COR-L47 (cell line): Measurements from ENCODE around the gene KCNQ1.
A peak's percentile ranks its signal among the peaks of the same experiment; 100 is the strongest.

ENCODE experiments used
- DNase-seq: peaks from one replicate; lab custom pipeline; 2025; lab: John Stamatoyannopoulos, UW

Gene KCNQ1

DNA sequence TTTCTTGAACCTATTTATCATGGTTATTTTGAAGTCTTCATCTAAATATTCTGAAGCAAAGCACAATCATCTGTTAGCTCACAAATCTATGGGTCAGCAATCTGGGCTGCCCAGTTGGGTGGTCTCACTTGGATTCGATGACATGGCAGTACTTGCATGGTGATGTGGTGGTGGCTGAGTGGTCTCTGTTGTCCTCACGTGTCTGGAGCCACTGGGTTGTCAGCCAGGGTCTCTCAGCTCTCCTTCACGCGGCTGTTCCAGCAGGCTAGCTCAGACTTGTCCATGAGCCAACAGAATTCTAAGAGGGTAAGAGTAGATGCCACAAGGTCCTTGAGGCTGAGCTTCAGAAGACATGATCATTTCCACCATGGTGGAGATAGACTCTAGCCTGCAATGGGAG, 321.4 kb downstream of the KCNQ1 start:
- DNase-seq, result no peak

DNA sequence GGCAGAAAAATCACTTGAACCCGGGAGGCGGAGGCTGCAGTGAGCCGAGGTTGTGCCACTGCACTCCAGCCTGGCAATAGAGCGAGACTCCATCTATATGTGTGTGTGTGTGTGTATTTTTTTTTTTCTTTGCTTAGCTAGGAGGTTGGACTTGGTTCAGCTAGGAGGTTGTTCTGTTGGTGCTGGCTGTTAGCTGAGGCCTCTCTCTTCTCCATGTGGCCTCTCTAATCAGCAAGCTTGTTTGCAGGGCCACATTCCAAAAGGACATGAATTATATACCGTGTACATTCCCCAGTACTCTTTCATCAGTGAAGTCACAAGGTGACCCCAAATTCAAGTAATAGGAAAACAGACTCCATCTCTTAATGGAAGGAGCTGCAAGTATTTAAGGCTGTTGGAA, 322.3 kb downstream of the KCNQ1 start:
- no peak for DNase-seq

DNA sequence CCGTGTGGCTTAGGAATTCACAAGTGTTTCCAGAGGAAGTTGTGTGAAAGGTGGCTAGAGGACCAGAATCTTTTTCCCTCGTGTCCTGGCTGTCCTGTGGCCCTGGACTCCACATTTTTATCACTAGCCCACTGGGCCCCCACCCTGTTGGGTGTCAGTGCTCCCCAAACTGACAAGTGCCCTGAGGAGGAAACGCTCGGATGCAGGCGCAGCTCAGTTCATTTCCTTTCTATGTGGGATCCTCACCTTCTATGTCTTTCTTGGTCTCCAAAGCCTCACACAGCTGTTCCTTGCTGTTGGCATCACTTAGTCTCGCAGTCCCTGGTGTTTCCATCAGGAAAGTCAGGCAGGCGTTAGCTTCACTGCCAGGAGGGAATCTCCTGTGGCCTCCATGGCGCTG, 323.0 kb downstream of the KCNQ1 start:
- no peak for DNase-seq

DNA sequence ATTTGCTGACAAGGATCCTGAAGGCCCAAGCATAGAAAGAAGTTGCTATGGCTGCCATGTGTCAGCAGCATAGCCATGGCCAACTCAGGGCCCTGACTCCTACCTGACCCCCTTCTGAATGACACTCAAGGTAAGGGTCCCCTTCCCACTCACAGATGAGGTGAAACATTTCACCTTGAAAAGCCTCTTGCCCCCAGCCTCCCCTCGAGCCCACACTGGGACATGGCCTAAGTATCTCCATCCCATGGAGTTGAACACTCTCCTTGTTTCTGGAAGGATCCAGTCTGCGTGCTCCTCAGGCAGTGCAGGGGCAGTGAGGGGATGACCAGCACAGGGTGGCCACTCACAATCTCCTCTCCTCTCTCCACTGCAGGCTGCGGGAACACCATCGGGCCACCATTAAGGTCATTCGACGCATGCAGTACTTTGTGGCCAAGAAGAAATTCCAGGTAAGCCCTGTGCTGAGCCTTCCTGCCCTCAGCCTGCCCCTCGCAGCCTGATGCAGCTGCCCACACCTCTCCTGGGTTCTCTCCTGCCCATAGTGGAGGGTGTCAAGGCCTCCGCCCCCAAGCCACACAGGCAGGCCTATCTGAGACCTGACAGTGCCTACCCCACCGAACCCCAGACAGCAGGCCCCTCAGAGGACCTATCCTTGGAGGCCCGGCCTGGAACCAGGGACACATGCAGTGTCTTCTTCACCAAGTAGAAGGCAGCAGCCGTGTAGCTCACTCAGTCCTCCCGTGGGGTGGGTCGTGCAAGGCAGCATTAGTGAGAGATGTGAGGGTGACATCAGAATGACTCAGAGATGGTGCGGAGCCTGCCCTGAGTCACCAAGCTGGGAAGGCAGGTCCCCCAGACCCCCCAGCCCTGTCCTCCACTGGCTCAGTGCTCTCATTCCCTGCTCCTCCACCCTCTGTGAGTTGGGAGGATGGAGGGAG, 323.9 kb downstream of the KCNQ1 start:
- no peak for DNase-seq

DNA sequence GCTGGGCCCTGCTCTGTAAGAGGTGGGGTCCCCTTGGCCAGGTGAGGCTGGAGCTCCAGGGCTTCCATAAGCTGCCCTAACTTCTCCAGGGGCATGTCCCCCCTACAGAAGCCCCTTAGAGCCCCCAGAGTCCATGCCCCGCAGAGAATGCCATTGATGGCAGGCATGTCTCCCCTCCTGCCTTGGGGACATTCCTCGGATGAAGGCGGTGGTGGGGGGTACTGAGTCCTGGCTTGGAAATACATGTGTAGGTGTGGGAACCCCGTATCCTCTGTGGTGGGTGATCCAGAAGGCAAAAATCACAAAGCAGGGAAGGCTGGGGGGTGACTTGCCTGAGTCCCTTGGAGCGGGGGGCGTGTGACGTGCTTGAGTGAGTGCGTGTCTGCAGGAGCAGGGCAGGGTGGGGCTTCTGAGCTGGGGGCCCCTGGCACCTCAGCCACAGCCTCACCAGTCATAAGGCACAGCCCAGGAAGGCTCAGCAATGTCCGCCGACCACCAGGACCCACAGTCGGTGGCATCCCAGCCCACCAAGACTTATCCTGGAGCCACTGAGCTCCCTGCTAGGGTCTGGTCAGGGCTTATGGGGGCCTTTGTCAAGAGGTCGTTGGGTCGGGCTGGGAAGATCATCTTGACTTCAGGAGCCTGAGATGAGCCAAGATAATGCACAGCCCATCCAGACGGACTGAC, 324.7 kb downstream of the KCNQ1 start:
- DNase-seq, result no peak

DNA sequence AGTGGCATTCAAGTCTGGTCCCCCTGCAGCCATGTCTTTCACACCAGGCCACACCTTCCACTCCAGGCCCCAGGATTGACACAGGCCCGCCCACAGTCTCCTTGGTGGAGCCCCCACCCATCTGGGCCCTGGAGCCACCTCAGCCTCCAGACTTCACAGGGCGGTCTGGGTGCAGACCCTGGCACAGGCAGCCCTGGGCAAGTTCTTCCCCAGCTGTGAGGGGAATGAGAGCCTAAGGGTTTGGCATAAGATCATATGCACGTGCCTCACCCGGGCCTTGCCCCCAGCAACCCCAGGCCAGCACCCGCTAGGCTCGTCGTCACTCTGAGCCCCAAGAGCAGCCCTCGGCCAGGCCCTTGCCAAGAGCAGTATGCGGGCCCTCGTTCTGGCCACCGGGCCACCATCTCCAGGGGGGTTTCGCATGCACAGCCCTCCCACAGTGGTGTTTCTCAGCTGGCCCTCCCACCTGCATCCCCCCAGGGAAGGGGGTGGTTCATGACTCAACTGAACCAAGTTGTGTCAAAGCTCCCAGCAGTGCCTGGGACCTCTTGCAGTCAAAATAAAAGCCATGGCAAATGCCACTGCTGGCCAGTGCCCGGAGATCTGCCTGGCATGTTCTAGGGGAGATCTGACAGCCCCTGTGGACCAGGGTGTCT, 325.4 kb downstream of the KCNQ1 start:
- DNase-seq, result no peak

DNA sequence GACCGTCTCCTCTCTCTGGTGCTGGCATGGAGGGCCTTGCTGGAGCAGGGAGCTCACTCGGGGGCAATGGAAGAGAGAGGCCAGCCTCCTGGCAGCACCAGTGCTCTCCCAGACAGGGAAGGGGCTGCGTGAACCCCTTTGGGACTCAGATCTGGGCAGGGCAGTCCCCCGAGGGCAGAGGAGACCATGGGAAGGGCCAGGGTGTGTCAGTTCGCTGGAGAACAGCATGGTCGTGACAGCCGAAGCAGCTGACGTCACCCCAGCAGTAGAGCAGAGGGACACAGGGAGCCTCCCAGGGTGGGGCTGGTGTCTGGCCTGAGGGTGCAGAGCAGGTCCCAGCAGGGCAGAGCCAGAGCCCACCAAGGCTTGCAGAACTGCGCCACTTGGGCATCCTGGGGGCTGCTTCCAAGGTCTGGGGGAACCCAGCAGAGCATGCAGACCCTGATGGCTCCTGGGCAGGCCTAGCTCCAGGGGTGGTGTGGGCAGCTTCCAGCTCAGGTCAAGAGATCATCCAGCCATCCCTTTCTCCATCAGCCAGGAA, 326.0 kb downstream of the KCNQ1 start:
- DNase-seq, result no peak

DNA sequence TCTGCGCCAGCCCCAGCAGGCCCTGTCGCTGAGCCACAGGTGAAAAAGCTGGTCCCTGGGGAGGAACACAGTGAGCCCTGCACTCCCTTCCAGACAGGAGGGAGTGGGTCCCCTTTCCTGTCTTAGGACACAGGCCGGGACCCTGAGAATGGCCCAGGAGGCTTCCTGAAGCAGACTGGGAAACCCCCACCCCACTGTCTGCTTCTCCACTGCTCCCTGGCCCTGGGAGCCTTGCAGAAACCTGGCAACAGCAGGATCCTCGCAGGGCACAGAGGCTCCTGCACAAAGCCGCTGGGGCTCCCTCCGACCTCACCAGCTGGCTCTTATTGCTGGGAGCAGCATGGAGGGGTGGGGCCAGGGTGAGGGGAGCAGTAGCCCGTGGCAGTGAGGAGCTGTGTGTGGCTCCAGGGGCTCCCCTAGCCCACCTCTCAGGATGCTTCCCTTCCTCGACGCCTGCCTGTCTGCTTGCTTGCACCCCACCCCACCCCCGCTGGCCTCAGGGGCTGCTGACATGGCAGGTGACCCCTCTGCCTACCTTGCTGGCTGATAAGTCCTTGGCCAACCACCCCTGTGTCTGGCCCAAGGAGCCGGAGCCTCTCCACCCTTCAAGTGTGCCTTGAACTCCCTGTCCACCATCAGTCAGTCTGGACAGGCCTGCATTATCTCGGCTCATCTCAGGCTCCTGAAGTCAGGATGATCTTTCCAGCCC, 327.1 kb downstream of the KCNQ1 start:
- DNase-seq, result no peak

DNA sequence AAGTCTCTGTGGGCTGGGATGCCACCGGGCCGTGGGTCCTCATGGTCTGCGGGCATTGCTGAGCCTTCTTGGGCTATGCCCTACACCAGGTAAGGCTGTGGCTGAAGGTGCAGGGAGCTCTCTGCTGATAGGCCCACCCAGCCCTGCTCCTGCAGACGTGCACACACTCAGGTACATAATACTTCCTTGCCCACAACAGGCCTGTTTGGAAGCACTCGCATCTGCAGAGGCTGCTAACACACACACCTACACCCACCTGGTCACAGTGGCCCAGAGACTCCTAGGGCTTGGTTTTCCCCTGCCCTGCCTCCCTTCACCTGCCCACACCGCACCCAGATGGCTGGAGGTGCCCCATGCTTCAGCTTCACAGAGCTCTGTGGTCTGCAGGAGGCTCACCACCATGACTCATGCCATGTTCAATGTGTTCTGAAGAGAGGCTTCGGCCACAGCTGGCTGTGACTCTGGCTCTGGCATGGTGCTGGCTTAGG, 327.8 kb downstream of the KCNQ1 start:
- no peak for DNase-seq

DNA sequence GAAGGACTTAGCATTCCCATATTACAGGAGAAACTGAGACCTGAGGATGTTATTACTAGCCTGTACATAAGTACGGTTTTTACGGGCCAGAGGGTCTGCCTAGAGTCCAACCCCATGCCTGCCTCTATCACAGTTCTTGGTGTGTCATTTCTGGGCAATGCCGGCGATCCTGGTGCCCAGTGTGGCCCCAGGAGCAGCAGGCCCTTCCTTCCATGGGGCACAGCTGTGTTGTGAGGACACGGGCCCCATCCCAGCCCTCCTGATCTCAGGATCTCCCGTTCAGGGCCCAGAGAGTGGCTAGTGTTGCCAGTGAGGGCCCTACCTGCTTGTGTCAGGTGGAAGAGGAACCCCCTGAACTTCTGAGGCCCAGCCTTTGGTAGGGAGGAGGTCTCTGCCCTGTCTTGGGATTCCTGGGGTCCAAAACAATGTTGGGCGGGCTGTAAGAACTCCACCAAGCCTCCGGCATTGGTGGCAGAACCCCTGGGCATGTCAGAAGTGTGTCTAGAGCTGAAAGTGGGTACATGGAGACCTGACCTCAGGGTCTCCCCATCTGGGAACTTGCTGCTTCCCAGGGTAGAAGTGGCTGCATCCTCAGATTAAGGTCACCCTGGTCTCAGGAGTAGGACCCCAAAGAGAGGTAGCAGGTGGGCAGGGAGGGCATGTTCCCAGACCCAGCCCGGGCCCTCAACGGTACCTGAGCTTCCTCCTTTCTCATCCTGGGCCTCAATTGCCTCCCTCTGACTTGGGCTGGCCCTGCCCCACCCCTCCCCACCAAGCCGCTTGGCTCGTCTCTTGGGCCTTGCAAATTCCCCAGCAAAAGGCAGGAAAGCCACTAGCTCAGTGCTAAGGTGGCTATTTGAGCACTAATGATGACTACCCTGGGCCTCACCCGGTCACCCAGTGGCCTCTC, 329.6 kb downstream of the KCNQ1 start:
- DNase-seq, result no peak

DNA sequence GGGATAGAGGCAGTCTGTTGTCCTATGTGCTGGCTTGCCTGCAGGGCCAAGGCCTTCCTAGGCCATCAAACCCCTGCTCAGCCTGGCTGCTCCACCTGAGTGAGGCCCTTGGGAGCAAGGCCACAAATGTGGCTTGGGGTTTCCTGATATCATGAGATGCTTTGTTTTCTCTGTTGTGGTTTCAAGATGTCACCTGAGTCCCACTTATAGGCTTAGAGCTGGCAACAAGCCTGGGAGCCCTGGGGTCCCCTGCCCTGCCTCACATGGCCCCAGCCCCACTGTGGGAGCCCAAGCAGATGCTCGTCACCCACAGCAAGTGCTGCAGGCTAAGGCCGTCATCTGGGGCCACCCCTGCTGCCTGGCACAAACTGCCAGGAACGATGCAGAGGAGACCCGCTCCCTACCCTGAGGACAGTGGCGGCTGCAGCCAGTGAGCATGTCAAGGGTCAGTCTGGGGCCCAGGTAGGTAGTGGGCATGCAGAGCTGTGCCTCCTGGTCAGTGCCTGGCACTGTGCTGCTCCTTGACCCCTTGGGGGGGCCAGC, 330.3 kb downstream of the KCNQ1 start:
- no peak for DNase-seq

DNA sequence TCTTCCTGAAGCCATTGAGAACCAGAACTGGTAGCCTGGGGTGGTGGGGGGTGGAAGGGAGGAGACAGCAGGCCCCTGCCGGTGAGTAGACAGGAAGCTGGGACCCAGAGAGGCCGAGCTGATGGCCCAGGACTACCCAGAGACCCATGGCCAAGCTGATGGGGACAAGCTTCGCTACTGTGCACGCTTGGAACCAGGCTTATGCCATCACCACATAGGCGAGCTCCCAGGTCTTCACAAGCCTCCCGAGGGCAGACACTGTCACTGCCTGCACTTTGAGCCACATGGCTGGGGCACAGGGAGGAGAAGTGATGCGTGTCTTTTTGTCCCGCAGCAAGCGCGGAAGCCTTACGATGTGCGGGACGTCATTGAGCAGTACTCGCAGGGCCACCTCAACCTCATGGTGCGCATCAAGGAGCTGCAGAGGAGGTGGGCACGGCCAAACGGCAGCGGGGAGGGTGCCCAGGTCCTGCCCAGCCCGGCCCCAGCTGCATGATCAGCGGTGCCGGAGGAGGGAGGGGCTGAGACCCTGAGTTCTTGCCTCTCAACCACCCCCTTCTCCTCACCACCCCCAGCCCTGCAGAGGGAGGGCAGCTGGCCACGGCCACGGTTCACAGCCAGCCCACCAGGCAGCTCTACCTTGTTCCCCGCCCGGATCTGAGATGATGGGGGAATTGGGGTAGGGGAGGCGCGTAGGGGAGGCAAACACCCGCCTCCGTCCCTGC, 331.0 kb downstream of the KCNQ1 start:
- no peak for DNase-seq

DNA sequence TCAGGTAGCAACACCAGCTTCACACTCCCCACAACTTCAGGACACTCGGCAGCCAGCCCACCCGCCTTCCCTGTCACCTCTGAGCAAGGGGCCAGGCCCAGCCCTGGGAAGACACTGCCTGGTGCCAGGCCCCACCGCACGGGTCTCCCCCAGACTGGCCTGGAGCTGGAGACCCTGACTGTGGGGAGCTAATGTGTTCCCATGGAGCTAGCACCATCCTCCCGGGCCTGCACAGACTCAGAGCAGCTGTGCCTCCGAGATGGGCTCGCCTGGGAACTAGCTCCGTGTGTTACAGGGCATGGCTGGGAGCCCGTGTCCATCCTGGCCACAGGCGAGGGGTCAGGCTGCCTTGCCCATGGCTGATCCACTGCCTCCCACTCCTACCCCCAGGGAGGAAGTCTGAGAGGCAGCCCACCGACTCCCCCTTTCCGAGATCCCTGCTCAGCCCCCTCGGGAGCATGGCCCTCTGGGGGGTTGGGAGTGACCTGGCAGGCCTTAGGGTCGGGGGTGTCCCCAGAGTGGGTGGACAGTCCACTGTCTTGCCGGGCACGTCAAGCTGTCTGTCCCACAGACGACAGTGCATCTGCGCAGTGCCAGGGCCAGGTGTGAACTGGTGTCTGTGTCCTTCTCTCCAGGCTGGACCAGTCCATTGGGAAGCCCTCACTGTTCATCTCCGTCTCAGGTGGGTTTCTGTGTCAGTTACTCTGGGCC, 331.7 kb downstream of the KCNQ1 start:
- DNase-seq, result no peak

DNA sequence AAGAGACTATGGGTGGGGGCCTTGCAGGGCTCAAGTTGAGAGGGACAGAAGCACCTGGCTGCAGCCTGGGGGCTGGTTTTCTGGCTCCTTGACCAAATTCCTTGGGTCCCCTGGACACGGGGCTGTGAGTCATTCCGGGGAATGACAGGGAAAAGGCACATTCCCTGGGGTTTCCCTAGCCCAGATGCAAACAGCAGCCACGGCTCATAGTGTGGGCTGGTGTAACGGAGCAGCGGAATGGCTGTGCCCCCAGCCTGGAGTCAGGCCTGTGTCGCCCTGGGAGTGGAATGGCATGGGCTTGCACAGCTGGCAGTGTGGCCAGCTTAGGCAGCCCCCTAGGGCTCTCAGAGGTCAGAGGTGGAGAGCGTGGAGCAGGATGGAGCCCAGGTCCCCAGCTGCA, 332.6 kb downstream of the KCNQ1 start:
- no peak for DNase-seq

DNA sequence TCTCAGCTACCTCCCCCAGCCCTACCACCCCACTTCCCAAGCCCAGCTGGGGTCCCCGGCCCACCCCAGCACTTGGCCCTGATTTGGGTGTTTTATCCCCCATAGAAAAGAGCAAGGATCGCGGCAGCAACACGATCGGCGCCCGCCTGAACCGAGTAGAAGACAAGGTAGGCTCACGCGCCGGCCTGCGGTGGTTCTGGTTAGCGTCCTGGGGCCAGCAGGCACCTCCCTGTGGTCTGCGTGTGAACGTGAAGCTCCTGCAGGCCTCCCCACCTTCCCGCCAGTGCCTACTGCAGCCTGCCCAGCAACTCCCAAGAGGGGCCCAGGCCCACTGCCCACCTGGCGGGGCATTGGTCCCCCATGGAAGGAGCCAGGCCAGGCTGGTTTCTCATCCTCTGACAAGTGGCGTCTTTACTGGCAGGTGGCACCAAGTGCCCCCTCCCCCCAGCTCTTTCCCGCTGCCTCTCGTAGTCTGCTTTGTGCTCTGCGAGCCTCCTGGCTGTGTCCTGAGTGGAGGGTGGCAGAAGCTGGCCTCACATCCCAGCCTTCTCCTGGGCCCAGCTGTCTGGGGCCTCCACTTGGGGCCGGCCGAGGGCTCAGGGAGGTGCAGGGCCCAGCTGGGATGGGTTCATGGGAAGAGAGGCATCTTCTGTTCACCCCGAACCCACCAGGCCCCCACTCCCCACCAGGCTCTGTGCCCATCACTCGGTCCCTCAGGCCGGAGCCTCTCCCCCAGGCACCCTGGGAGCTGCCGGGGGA, 333.2 kb downstream of the KCNQ1 start:
- peak; percentile 25 for DNase-seq

DNA sequence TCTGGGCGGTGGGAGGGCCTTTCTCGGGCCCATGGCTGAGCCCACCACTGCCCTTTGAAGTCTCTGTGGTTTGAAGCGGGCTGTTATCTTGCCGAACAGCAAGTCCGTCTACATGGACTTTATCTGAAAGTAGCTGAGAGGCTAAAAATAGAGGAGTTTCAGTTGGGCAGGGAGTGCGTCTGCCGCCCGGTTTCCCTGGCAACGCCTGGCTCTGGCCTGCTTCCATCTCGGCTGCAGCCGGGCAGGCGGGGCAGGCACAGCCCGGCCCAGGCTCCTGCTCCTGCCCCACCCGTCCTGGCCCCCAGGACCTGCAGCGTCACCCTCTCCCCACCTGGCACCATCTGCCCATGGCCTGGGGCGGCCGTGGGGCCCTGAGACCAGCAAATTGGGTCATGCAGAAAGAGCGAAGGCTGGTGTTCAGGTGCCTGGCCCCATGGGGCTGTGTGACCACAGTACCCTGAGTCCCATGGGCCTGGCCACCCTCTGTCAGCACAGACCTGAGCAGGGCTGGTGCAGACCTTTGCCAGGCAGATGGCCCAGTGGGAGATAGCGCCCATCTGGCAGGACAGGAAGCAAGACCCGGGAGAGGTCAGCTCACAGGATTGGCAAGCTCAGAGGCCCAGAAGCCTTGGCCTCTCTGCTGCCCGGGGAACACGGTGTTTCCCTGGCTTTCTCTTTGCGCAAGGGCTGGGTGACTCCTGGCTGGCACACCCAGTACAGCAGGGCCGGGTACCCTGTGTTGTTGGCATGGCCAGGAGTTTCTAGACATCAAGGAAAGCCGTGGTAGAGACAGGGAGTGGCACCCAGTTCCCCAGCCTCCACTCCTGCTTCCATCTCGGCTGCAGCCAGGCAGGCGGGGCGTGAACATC, 334.1 kb downstream of the KCNQ1 start:
- peak; percentile 66 for DNase-seq

DNA sequence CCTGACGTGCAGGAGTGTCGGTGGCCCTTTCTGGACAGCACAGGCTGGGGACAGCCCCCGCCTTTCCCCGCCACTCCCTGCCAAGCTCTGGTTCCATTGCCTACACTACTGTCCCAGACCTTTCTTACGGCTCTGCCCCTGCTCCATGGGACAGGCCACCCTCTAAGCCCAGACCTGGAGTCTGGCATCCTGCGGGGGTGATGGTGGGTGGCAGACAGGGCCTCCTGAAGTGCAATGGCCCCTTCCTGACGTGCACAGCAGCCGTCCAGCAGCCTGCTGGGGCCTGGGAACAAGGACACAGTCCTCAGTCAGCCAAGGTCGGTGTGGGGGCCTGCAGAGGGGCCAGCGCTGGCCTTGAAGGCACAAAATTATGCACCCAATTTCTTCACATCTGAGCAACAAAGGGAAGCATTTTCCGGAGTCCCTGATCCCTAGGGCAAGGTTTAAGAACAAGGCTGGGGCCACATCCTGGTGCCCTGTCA, 334.7 kb downstream of the KCNQ1 start:
- no peak for DNase-seq
